GM19035 (cell line): Measurements from ENCODE around the gene GPR42.
A peak's percentile ranks its signal among the peaks of the same experiment; 100 is the strongest.
"Not testable (repeated sequence)": the region's sequence is repeated elsewhere in the genome, so short reads cannot be mapped to it uniquely, and the experiment has no call there.

Source experiments
- ATAC-seq: cut with Tn5 transposase; IDR thresholded peaks from one replicate; pipeline ENCODE4 v1.9.1; 2021; ENCODE audit not compliant: unreplicated experiment

Gene GPR42

GRCh38 chr19:35392742-35393715 is 22.2 kb downstream of the GPR42 start:
- no peak for ATAC-seq

GRCh38 chr19:35395382-35396199 is 24.7 kb downstream of the GPR42 start:
- ATAC-seq: no peak

- no peak for ATAC-seq
Observed at GRCh38 chr19:35396240-35396885, 25.5 kb downstream of the GPR42 start.

GRCh38 chr19:35397064-35397463 is 26.2 kb downstream of the GPR42 start:
- no peak for ATAC-seq

- ATAC-seq: no peak
Observed at GRCh38 chr19:35398570-35398969, 27.7 kb downstream of the GPR42 start.

- no peak for ATAC-seq
Observed at GRCh38 chr19:35399231-35399630, 28.4 kb downstream of the GPR42 start.

- ATAC-seq: no peak
Observed at GRCh38 chr19:35399948-35400772, 29.3 kb downstream of the GPR42 start.

GRCh38 chr19:35400773-35401100 is 29.9 kb downstream of the GPR42 start:
- no peak for ATAC-seq

GRCh38 chr19:35401416-35401815 is 30.5 kb downstream of the GPR42 start:
- not testable (repeated sequence) for ATAC-seq

GRCh38 chr19:35403116-35403760 is 32.4 kb downstream of the GPR42 start:
- ATAC-seq: no peak

- peak; percentile 58 for ATAC-seq
Observed at GRCh38 chr19:35404879-35405622, 34.2 kb downstream of the GPR42 start.

GRCh38 chr19:35407619-35408018 is 36.8 kb downstream of the GPR42 start:
- no peak for ATAC-seq

GRCh38 chr19:35408284-35409171 is 37.7 kb downstream of the GPR42 start:
- peak; percentile 63 for ATAC-seq

- no peak for ATAC-seq
Observed at GRCh38 chr19:35409191-35409590, 38.3 kb downstream of the GPR42 start.

- ATAC-seq: no peak
Observed at GRCh38 chr19:35410487-35410886, 39.6 kb downstream of the GPR42 start.

GRCh38 chr19:35414442-35414841 is 43.6 kb downstream of the GPR42 start:
- no peak for ATAC-seq

- ATAC-seq: no peak
Observed at GRCh38 chr19:35416331-35416730, 45.5 kb downstream of the GPR42 start.

GRCh38 chr19:35417278-35417677 is 46.4 kb downstream of the GPR42 start:
- no peak for ATAC-seq
